Lower leg skin (tissue), 4 donors: ENCODE measurements around the gene NWD2. TPM values are rescaled to one million over a fixed set of nuclear protein-coding genes. Genes with fewer than 3 reads are reported as not detected.

Experiments
- DNase-seq, 2 donors: peaks; one replicate each; pipeline ENCODE4 v3.0.0-alpha.2; 2019; ENCODE audit warnings: low spot score in 2 of 2
- H3K4me3 ChIP-seq: fragments of 200-600 bp; sonication (generic); 2 replicates; pipeline ENCODE4 v1.5.1; 2017; ENCODE audit warnings: mild to moderate bottlenecking, low read depth; ENCODE audit not compliant: poor library complexity, severe bottlenecking
- POLR2A ChIP-seq, 2 donors: fragments of 450-650 bp; IDR thresholded peaks; one replicate each; pipeline ENCODE4 v1.6.1; 2016 to 2017; ENCODE audit warnings: antibody characterized with exemption in 2 of 2, mild to moderate bottlenecking in 1 of 2, moderate library complexity in 1 of 2
- WGBS, 2 donors: methylation state at CpG; one replicate each; pipeline ENCODE4 v1.1.5; 2018; 5-methylcytosine and 5-hydroxymethylcytosine counted together
- intact Hi-C: fragments of 100-400 bp; cut with DNase I; formaldehyde crosslinking; loops from one replicate; pipeline ENCODE4 v1.15.0; 2023; ENCODE audit warnings: low total_unique reads
- total RNA-seq, 4 donors: library from RNA; depleted of rRNA; stranded (reverse); fragments of >200 nt; gene quantifications; one replicate each; pipeline ENCODE4 v1.1.0, GENCODE V29; 2016
- TF ChIP-seq, protein P1 (sequence below), 3 donors: fragments of 450-650 bp; IDR thresholded peaks; one replicate each; pipeline ENCODE4 v1.5.1; 2016; ENCODE audit warnings: antibody characterized with exemption in 3 of 3, mild to moderate bottlenecking in 3 of 3, moderate library complexity in 2 of 3

The NWD2 gene
- total RNA-seq, 4 donors from 2014 or later, result 0.72 to 2.8 (median 0.97) TPM

DNA sequence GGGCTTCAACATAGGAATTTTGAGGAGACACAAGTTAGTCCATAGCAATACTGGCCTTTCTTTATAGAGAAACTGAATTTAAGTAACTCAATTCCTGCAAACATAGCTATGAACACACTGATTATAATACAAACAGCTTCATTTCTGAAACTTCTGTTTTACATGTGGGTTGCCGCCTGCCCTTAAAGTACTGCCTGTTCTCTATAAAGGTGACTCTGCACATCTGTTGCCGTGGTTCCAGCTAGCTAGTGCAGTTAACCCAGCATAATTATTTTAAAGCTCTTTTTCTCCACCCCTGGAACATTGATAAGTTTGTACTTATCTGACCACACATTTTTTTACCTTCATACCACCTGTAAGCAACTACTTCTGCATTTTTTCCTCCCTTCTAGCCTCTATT is 177.6 kb downstream of the NWD2 start:
- no peak for DNase-seq
- 74 to 78% methylated on average over 2 of the region's 2 CpGs for WGBS, 2 donors
- H3K4me3 ChIP-seq, result no peak overlapping the region
- TF ChIP-seq, protein P1, sequence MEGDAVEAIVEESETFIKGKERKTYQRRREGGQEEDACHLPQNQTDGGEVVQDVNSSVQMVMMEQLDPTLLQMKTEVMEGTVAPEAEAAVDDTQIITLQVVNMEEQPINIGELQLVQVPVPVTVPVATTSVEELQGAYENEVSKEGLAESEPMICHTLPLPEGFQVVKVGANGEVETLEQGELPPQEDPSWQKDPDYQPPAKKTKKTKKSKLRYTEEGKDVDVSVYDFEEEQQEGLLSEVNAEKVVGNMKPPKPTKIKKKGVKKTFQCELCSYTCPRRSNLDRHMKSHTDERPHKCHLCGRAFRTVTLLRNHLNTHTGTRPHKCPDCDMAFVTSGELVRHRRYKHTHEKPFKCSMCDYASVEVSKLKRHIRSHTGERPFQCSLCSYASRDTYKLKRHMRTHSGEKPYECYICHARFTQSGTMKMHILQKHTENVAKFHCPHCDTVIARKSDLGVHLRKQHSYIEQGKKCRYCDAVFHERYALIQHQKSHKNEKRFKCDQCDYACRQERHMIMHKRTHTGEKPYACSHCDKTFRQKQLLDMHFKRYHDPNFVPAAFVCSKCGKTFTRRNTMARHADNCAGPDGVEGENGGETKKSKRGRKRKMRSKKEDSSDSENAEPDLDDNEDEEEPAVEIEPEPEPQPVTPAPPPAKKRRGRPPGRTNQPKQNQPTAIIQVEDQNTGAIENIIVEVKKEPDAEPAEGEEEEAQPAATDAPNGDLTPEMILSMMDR (IDR thresholded peaks at IDR 0.05), result no peak
- TF ChIP-seq POLR2A (IDR thresholded peaks at IDR 0.05), result no peak
- intact Hi-C loops, result no loop called here

DNA sequence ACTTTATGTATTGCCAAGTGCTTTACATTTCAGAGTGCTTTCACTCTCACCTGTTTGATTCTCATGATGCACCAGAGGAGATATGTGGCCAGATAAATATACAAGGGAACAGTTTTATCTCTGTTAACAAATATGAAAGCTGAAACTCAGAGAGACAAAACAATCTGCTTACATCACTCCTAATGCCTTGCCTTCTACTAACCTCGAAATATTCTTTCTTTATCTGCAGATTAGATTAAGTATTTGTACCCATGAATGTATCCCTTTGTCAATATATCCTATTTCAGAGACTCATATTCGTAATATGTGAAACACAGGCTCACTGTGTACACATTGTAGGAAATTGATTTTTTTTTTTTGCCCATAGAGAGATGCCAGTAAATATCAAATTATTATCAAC is 178.1 kb downstream of the NWD2 start:
- TF ChIP-seq POLR2A (IDR thresholded peaks at IDR 0.05), result no peak
- H3K4me3 ChIP-seq, result no peak overlapping the region
- intact Hi-C loops, result no loop called here
- WGBS, 2 donors, result 71 to 77% methylated on average over 2 of the region's 2 CpGs
- no peak for DNase-seq

DNA sequence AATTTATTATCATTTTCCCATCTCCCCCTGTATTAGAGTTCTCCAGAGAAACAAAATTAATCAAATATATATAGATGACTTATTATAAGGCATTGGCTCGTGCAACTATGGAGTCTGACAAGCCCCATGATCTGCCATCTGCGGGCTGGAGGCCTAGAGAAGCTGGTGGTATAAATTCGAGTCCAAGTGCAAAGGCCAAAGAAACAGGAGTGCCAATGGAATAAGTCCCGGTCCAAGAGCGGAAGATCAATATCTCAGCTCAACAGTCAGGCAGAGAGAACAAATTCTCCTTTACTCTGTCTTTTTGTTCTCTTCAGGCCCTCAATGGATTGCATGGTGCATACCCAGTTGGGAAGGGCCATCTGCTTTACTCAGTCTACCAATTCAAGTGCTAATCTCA is 178.8 kb downstream of the NWD2 start:
- no peak overlapping the region for H3K4me3 ChIP-seq
- TF ChIP-seq POLR2A (IDR thresholded peaks at IDR 0.05), result no peak
- TF ChIP-seq, protein P1 (IDR thresholded peaks at IDR 0.05), result no peak
- intact Hi-C loops, result no loop called here
- WGBS, 2 donors, result 87% methylated on average over 5 of the region's 5 CpGs
- DNase-seq, result no peak

DNA sequence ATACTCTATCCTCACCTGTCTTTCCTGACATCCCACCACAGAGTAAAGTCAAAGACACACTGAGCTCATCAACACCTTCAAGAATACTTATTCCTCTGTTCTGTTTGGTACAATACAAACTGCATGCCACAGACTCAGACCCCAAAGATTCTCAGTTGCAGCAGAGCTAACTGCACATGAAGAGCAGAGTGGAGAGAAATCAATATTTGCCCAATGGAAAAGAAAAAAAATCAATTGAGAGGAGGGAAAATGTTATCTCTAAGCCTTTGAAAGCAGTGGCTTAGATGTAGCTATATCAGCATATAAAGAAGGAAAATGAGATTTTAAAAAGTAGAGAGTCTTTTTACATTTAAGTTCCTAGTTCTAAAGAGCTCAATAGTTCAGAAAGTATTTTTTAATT is 180.2 kb downstream of the NWD2 start:
- H3K4me3 ChIP-seq, result no peak overlapping the region
- intact Hi-C loops, result no loop called here
- TF ChIP-seq, protein P1 (IDR thresholded peaks at IDR 0.05), result no peak
- TF ChIP-seq POLR2A (IDR thresholded peaks at IDR 0.05), result no peak
- DNase-seq, result no peak

DNA sequence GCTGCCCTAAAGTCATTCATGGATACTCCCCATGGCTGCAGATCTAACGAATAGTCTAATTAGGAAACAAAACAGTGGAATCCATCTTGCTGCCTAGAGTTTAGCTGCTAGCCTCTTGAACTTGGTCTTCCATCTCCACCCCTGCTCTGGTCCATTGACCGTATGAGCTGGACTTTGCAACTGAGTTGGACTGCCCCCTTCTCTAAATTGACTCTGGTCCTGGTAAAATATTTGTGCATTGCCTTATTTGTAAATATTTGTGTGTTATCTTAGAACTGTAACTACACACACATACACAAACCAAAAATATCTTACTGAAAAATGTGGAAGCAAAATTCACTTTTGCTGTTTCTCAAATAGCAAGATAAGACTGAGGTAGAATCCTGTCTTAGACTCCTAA is 181.3 kb downstream of the NWD2 start:
- WGBS, 2 donors, result 72 to 91% methylated on average over 2 of the region's 2 CpGs
- no peak overlapping the region for H3K4me3 ChIP-seq
- intact Hi-C loops, result no loop called here
- TF ChIP-seq POLR2A (IDR thresholded peaks at IDR 0.05), result no peak
- TF ChIP-seq, protein P1 (IDR thresholded peaks at IDR 0.05), result no peak
- no peak for DNase-seq

DNA sequence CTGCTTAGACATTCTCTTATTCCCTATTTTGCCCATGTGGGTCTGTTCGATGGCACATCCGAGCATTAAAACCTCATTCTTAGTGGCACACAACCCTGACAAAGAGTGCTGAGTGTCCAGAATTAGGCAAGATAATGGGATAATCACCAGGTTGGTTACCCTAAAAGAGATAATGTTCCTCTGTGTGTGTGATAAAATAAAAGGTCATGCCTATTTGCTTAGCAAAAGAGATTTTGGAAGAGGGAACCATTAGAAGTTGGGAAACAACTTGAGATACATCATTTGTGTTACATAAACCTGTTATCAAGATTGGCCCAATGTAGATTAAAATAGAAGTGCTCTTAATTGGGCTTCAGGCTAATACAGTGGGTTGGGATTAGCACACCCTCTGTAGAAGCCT is 182.7 kb downstream of the NWD2 start:
- WGBS, 2 donors, result 91 to 95% methylated on average over 2 of the region's 2 CpGs
- intact Hi-C loops, result no loop called here
- no peak for TF ChIP-seq POLR2A (IDR thresholded peaks at IDR 0.05)
- TF ChIP-seq, protein P1 (IDR thresholded peaks at IDR 0.05), result no peak
- no peak overlapping the region for H3K4me3 ChIP-seq
- no peak for DNase-seq
